ENCODE data around the gene PPP1R36. TPM values are rescaled to one million over a fixed set of nuclear protein-coding genes. Genes with fewer than 3 reads are reported as not detected.
A peak's percentile ranks its signal among the peaks of the same experiment; 100 is the strongest.

PPP1R36 gene
- total RNA-seq, 1 experiment from 2014 or later, result not detected

DNA sequence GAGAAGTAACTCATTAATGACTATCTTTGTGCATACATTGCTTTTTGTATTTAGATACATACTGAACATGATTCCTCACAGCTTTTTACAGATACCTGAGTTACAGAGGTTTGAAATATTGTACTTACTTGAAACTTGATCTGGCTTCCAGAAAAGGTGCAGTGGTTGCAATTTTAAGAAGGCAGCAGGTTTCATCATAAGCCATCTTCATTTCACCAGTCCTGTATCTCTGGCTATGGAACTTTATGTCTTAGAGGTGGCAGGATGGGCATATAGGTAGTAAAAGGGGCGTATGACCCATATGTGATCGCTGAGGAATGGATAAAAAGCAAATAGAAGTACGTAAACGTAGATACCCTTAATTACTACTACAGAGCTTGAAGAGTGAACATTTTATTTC, 31.5 kb upstream of the PPP1R36 start:
- Histone ChIP-seq H3K27ac (no peak overlapping the region), H3K9me3 (ENCODE audit: insufficient read depth, low read depth) (no peaks in the 10 kb centered on the region; the same call in 1 of the 2 replicates), H3K79me2 (ENCODE audit: low read depth) (peaks cover 78% of the 10 kb centered on the region), H3K27me3 (ENCODE audit: insufficient read depth, low read depth) (no peaks in the 10 kb centered on the region), H3K4me1 (replicated peaks; ENCODE audit: insufficient read depth) (peaks cover 26% of the 10 kb centered on the region), H3K9me2 (ENCODE audit: insufficient read depth) (no peaks in the 10 kb centered on the region), H2AFZ (no peak overlapping the region), H3K36me3 (ENCODE audit: low read depth) (peaks cover 32% of the 10 kb centered on the region), H3K4me3 (no peak overlapping the region), H4K20me1 (ENCODE audit: insufficient read depth) (peaks cover 36% of the 10 kb centered on the region), H3F3A (ENCODE audit: insufficient read depth, low read depth) (peaks cover 35% of the 10 kb centered on the region), H3K4me2 (no peak overlapping the region)
- intact Hi-C loops (cut with micrococcal nuclease; ENCODE audit: unreplicated experiment), result no loop called here
- TF ChIP-seq EZH2 (IDR thresholded peaks at IDR 0.05; ENCODE audit: low read depth), result no peak
- TF ChIP-seq, protein P1, sequence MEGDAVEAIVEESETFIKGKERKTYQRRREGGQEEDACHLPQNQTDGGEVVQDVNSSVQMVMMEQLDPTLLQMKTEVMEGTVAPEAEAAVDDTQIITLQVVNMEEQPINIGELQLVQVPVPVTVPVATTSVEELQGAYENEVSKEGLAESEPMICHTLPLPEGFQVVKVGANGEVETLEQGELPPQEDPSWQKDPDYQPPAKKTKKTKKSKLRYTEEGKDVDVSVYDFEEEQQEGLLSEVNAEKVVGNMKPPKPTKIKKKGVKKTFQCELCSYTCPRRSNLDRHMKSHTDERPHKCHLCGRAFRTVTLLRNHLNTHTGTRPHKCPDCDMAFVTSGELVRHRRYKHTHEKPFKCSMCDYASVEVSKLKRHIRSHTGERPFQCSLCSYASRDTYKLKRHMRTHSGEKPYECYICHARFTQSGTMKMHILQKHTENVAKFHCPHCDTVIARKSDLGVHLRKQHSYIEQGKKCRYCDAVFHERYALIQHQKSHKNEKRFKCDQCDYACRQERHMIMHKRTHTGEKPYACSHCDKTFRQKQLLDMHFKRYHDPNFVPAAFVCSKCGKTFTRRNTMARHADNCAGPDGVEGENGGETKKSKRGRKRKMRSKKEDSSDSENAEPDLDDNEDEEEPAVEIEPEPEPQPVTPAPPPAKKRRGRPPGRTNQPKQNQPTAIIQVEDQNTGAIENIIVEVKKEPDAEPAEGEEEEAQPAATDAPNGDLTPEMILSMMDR (conservative IDR thresholded peaks at IDR 0.05), result no peak
- DNase-seq, result no peak
- ChIA-PET CTCF (interaction anchor here (0.7 kb wide), 1 partner anchor 38 kb away, joined by 5 read pairs; no protein-coding TSS in a partner anchor), POLR2A (ENCODE audit: unreplicated experiment) (interaction anchor here (0.6 kb wide), 1 partner anchor 38 kb away, joined by 9 read pairs; no protein-coding TSS in a partner anchor)
- no TSS peak for BruUV-seq (replicated peaks)

- TF ChIP-seq, protein P1 (conservative IDR thresholded peaks at IDR 0.05), result no peak
- H3K4me3 ChIP-seq, result no peak overlapping the region
- H3K36me3 ChIP-seq (ENCODE audit: low read depth), result peaks cover 35% of the 10 kb centered on the region
- ChIA-PET CTCF (no interaction called here), POLR2A (ENCODE audit: unreplicated experiment) (interaction anchor here (0.6 kb wide), 1 partner anchor 261 kb away, joined by 6 read pairs; no protein-coding TSS in a partner anchor)
- peaks cover 54% of the 10 kb centered on the region for H3K79me2 ChIP-seq (ENCODE audit: low read depth)
- intact Hi-C loops (cut with micrococcal nuclease; ENCODE audit: unreplicated experiment), result no loop called here
- H3K9me2 ChIP-seq (ENCODE audit: insufficient read depth), result no peaks in the 10 kb centered on the region
- no TSS peak for BruUV-seq (replicated peaks)
- no peaks in the 10 kb centered on the region; the same call in 1 of the 2 replicates for H3K9me3 ChIP-seq (ENCODE audit: insufficient read depth, low read depth)
- H3K4me2 ChIP-seq, result peak overlapping the region; percentile 47
- H3F3A ChIP-seq (ENCODE audit: insufficient read depth, low read depth), result peaks cover 22% of the 10 kb centered on the region
- H3K27me3 ChIP-seq (ENCODE audit: insufficient read depth, low read depth), result no peaks in the 10 kb centered on the region
- peak overlapping the region; percentile 55 for H3K27ac ChIP-seq
- peaks cover 12% of the 10 kb centered on the region for H3K4me1 ChIP-seq (replicated peaks; ENCODE audit: insufficient read depth)
- DNase-seq, result peak in 1 of 2 experiments; percentile 72
- peaks cover 33% of the 10 kb centered on the region for H4K20me1 ChIP-seq (ENCODE audit: insufficient read depth)
- H2AFZ ChIP-seq, result no peak overlapping the region
Measured at GRCh38 chr14:64520699-64521098, 29.1 kb upstream of the PPP1R36 start.

DNA sequence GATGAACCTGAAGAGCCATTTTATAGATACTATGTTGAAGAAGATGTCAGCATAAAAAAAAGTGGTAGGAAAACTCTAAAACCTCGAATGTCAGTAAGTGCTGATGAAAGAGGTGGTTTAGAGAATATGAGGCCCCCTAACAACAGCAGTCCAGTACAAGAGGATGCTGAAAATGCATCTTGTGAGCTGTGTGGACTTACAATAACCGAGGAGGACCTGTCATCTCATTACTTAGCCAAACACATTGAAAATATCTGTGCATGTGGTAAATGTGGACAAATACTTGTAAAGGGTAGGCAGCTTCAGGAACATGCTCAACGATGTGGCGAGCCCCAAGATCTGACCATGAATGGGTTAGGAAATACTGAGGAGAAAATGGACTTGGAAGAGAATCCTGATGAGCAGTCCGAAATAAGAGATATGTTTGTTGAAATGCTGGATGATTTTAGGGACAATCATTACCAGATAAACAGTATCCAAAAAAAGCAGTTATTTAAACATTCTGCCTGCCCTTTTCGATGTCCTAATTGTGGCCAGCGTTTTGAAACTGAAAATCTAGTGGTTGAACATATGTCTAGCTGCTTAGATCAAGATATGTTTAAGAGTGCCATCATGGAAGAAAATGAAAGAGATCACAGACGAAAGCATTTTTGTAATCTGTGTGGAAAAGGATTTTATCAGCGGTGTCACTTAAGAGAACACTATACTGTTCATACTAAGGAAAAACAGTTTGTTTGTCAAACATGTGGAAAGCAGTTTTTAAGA, 27.0 kb upstream of the PPP1R36 start:
- no peak overlapping the region for H3K4me3 ChIP-seq
- TF ChIP-seq EZH2 (IDR thresholded peaks at IDR 0.05; ENCODE audit: low read depth), result no peak
- no peaks in the 10 kb centered on the region for H3K27me3 ChIP-seq (ENCODE audit: insufficient read depth, low read depth)
- BruUV-seq (replicated peaks), result TSS peak; percentile 11
- DNase-seq, result no peak
- H3K36me3 ChIP-seq (ENCODE audit: low read depth), result peaks cover 35% of the 10 kb centered on the region
- H3K9me2 ChIP-seq (ENCODE audit: insufficient read depth), result no peaks in the 10 kb centered on the region
- CTCF ChIA-PET, result interaction anchor here (0.5 to 0.6 kb wide), 2 partner anchors 16 to 141 kb away, joined by 3 to 6 read pairs; no protein-coding TSS in a partner anchor
- peaks cover 29% of the 10 kb centered on the region for H3F3A ChIP-seq (ENCODE audit: insufficient read depth, low read depth)
- no peak overlapping the region for H2AFZ ChIP-seq
- peaks cover 20% of the 10 kb centered on the region; the same call in 1 of the 2 replicates for H4K20me1 ChIP-seq (ENCODE audit: insufficient read depth)
- H3K27ac ChIP-seq, result no peak overlapping the region
- H3K4me2 ChIP-seq, result no peak overlapping the region
- POLR2A ChIA-PET (ENCODE audit: unreplicated experiment), result no interaction called here
- no peaks in the 10 kb centered on the region; the same call in 1 of the 2 replicates for H3K9me3 ChIP-seq (ENCODE audit: insufficient read depth, low read depth)
- intact Hi-C loops (cut with micrococcal nuclease; ENCODE audit: unreplicated experiment), result no loop called here
- H3K79me2 ChIP-seq (ENCODE audit: low read depth), result peaks cover 35% of the 10 kb centered on the region
- H3K4me1 ChIP-seq (replicated peaks; ENCODE audit: insufficient read depth), result peaks cover 12% of the 10 kb centered on the region

Data from PC-9 (cell line).